Measurements from ENCODE around the gene EPS15. TPM values are rescaled to one million over a fixed set of nuclear protein-coding genes. Genes with fewer than 3 reads are reported as not detected.

Gene EPS15
- total and polyA plus RNA-seq, 2 of the 13 experiments (the other 11 are each of a cell fraction or from before 2014, with no cell fraction given) = 14.3 to 19.3 TPM

DNA sequence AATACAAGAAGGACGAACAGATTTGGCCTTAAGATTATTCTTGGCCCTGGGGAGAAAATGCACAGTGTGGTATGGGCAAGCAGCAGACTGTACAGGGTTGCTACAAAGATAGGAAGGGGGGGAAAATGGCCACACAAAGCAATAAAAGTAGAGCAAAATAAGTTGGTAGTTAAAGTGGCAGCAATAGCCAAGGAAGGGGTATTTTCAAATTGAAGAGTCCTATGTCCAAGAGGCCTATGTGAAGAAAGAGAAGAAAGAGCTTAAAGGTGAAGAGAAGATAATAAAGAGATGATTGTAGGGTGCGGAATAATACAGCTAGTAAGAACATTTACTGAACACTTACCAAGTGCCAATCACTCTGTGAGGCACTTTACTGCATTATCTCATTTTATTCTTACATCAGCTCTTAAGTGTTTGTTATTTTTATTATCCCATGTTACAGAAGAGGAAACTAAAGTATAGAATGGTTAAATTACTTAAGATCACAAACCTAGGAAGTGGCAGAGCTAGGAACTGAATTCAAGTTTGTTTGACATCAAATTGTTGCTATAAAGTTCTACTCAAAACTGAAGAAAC, 100.6 kb downstream of the EPS15 start:
- Histone ChIP-seq H3K4me1 (ENCODE audit: insufficient read depth, low read length) (no peaks in the 10 kb centered on the region), H2AFZ (ENCODE audit: low read length) (no peak overlapping the region), H3K27me3 (ENCODE audit: control insufficient read depth in 1 of 2, insufficient read depth in 2 of 2, low read length in 2 of 2) (no peaks in the 10 kb centered on the region), H3K4me2 (ENCODE audit: low read depth, low read length) (no peak overlapping the region), H3K27ac (ENCODE audit: extremely low read length, insufficient read depth, low read length) (no peak overlapping the region), H3K79me2 (ENCODE audit: insufficient read depth, low read length) (no peaks in the 10 kb centered on the region), H3K9me3 (ENCODE audit: low read length) (no peaks in the 10 kb centered on the region), H3K4me3 (replicated peaks in 1 of 3; ENCODE audit: insufficient read depth in 1 of 3, low read depth in 2 of 3, low read length in 3 of 3) (no peak overlapping the region), H4K20me1 (ENCODE audit: insufficient read depth, low read length) (no peaks in the 10 kb centered on the region), H3K9ac (ENCODE audit: insufficient read depth, low read depth, low read length) (no peak overlapping the region), H3K36me3 (replicated peaks in 1 of 2; ENCODE audit: control insufficient read depth in 1 of 2, insufficient read depth in 2 of 2, low read length in 2 of 2) (peaks cover 1 to 4% of the 10 kb centered on the region in 2 experiments; a peak in 3 of 5 replicates)
- ChIA-PET CTCF (ENCODE audit: low intra/inter-chr PET ratio, low total read pairs) (no interaction called here), POLR2A (no interaction called here)
- 95% methylated on average over 2 of the region's 2 CpGs for WGBS (ENCODE audit: low lambda C conversion rate)
- DNase-seq (ENCODE audit: low spot score) = no peak
- FAIRE-seq = no peak
- no TSS peak for BruUV-seq (replicated peaks)
- intact Hi-C loops (cut with micrococcal nuclease; ENCODE audit: unreplicated experiment) = no loop called here
- no peak for TF ChIP-seq KDM5A (IDR thresholded peaks at IDR 0.05; ENCODE audit: borderline replicate concordance, low read length)
- no peak for TF ChIP-seq SMARCC2 (IDR thresholded peaks at IDR 0.05)
- TF ChIP-seq ZNF616 (CRISPR knock-in tag; IDR thresholded peaks at IDR 0.05; ENCODE audit: low read depth) = no peak
- TF ChIP-seq, protein P1, sequence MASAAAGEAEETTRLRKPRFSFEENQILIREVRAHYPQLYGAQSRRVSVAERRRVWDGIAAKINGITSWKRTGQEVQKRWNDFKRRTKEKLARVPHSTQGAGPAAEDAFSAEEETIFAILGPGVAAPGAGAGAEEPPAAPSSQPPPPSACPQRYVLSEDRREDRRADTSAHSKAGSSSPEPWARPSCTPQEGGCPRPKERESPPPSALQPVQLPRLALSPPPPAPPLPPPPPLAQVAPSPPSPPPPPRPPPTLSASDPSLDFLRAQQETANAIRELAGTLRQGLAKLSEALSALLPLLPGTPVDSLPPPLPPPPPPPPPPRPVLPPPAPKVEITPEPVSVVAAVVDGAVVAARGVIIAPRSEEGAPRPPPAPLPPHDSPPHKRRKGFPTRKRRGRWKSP (CRISPR knock-in tag; IDR thresholded peaks at IDR 0.05) = no peak
- no peak for TF ChIP-seq NR1H2 (CRISPR knock-in tag; IDR thresholded peaks at IDR 0.05; ENCODE audit: borderline replicate concordance, low read depth)
- no peak for TF ChIP-seq ZNF549 (CRISPR knock-in tag; IDR thresholded peaks at IDR 0.05)
- TF ChIP-seq, protein P2, sequence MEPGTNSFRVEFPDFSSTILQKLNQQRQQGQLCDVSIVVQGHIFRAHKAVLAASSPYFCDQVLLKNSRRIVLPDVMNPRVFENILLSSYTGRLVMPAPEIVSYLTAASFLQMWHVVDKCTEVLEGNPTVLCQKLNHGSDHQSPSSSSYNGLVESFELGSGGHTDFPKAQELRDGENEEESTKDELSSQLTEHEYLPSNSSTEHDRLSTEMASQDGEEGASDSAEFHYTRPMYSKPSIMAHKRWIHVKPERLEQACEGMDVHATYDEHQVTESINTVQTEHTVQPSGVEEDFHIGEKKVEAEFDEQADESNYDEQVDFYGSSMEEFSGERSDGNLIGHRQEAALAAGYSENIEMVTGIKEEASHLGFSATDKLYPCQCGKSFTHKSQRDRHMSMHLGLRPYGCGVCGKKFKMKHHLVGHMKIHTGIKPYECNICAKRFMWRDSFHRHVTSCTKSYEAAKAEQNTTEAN (CRISPR knock-in tag; conservative IDR thresholded peaks at IDR 0.05) = no peak
- TF ChIP-seq SMYD3 (CRISPR knock-in tag; IDR thresholded peaks at IDR 0.05) = no peak
- no peak for ATAC-seq
- in situ Hi-C loops (cut with HindIII; ENCODE audit: extremely low pct_ligation_motif_present, low pct_unique_long_range_greater_than_20kb) = no loop called here
